ENCODE results near the gene P2RY1. TPM values are rescaled to one million over a fixed set of nuclear protein-coding genes. Genes with fewer than 3 reads are reported as not detected.

The P2RY1 gene
- total RNA-seq, 1 donor = 0.81 TPM

- no peak for DNase-seq (ENCODE audit: low read depth)
- no peak overlapping the region for H3K4me3 ChIP-seq (ENCODE audit: low read depth, low read length)
- TF ChIP-seq CTCF (IDR thresholded peaks at IDR 0.05; ENCODE audit: insufficient read depth, low read length) = no peak
Measured at GRCh38 chr3:152827313-152827712, 7.6 kb upstream of the P2RY1 start.

- no peak for TF ChIP-seq CTCF (IDR thresholded peaks at IDR 0.05; ENCODE audit: insufficient read depth, low read length)
- H3K4me3 ChIP-seq (ENCODE audit: low read depth, low read length) = no peak overlapping the region
- DNase-seq (ENCODE audit: low read depth) = no peak
Measured at GRCh38 chr3:152828075-152828840, 6.7 kb upstream of the P2RY1 start.

GRCh38 chr3:152830245-152830644, 4.7 kb upstream of the P2RY1 start:
- TF ChIP-seq CTCF (IDR thresholded peaks at IDR 0.05; ENCODE audit: insufficient read depth, low read length) = no peak
- no peak overlapping the region for H3K4me3 ChIP-seq (ENCODE audit: low read depth, low read length)
- DNase-seq (ENCODE audit: low read depth) = no peak

- no peak overlapping the region for H3K4me3 ChIP-seq (ENCODE audit: low read depth, low read length)
- TF ChIP-seq CTCF (IDR thresholded peaks at IDR 0.05; ENCODE audit: insufficient read depth, low read length) = no peak
- DNase-seq (ENCODE audit: low read depth) = no peak
Measured at GRCh38 chr3:152832046-152832445, 2.9 kb upstream of the P2RY1 start.

- no peak overlapping the region for H3K4me3 ChIP-seq (ENCODE audit: low read depth, low read length)
- no peak for DNase-seq (ENCODE audit: low read depth)
- no peak for TF ChIP-seq CTCF (IDR thresholded peaks at IDR 0.05; ENCODE audit: insufficient read depth, low read length)
Measured at GRCh38 chr3:152833089-152833488, 1.8 kb upstream of the P2RY1 start.

- H3K4me3 ChIP-seq (ENCODE audit: low read depth, low read length) = peak overlapping the region; percentile 66
- TF ChIP-seq CTCF (IDR thresholded peaks at IDR 0.05; ENCODE audit: insufficient read depth, low read length) = peak; percentile 6
- no peak for DNase-seq (ENCODE audit: low read depth)
Measured at GRCh38 chr3:152834191-152834775, 648 bp upstream of the P2RY1 start.
